SU-DHL-6 (cell line): Measurements from ENCODE around the gene RAB36.

Experiments used
- H2AFZ ChIP-seq: fragments of 200-600 bp; sonication (generic); 2 replicates; pipeline ENCODE4 v1.6.1; 2014; ENCODE audit warnings: low read depth, mild to moderate bottlenecking, moderate library complexity, mixed read lengths, antibody characterized with exemption, low read length; ENCODE audit not compliant: severe bottlenecking
- H3F3A ChIP-seq: fragments of 200-600 bp; shearing (Covaris generic); 2 replicates; pipeline ENCODE4 v1.6.0; 2016; ENCODE audit warnings: antibody characterized with exemption, mild to moderate bottlenecking; ENCODE audit not compliant: insufficient read depth
- H3K27ac ChIP-seq: fragments of 200-600 bp; sonication (generic); 2 replicates; pipeline ENCODE4 v1.5.1; 2016; ENCODE audit warnings: low read depth, mild to moderate bottlenecking, low read length, moderate library complexity, mixed read lengths
- H3K27me3 ChIP-seq: fragments of 200-600 bp; sonication (generic), shearing (Covaris generic); 2 replicates; pipeline ENCODE4 v1.6.0; 2014; ENCODE audit warnings: mild to moderate bottlenecking, low read length
- H3K36me3 ChIP-seq: fragments of 200-600 bp; sonication (generic); 2 replicates; pipeline ENCODE4 v1.6.1; 2014; ENCODE audit warnings: mild to moderate bottlenecking, low read length, mixed read lengths
- H3K4me2 ChIP-seq: fragments of 300-600, 200-600 bp; shearing (Covaris generic), sonication (generic); 2 replicates; pipeline ENCODE4 v1.6.0; 2014; ENCODE audit warnings: low read length, low read depth, mild to moderate bottlenecking; ENCODE audit not compliant: poor library complexity, severe bottlenecking
- H3K4me3 ChIP-seq: fragments of 200-600 bp; sonication (generic); 2 replicates; pipeline ENCODE4 v1.5.1; 2014; ENCODE audit warnings: antibody characterized with exemption, low read length, mild to moderate bottlenecking, mixed read lengths; ENCODE audit not compliant: insufficient read depth, poor library complexity, severe bottlenecking
- H3K79me2 ChIP-seq: fragments of 200-600 bp; sonication (generic); 2 replicates; pipeline ENCODE4 v1.6.1; 2014; ENCODE audit warnings: mild to moderate bottlenecking, low read length, moderate library complexity; ENCODE audit not compliant: insufficient read depth
- H3K9ac ChIP-seq: fragments of 200-600 bp; sonication (generic); 2 replicates; pipeline ENCODE4 v1.7.0; 2014; ENCODE audit warnings: mild to moderate bottlenecking, low read length
- H3K9me2 ChIP-seq: fragments of 200-600 bp; sonication (generic); replicated peaks from 2 replicates; pipeline ENCODE4 v1.6.1; 2014; ENCODE audit warnings: low read length; ENCODE audit not compliant: insufficient read depth
- H3K9me3 ChIP-seq: fragments of 200-600 bp; sonication (generic); 2 replicates; pipeline ENCODE4 v1.6.1; 2014; ENCODE audit warnings: low read length, mixed read lengths; ENCODE audit not compliant: insufficient read depth
- H4K20me1 ChIP-seq: fragments of 200-600 bp; sonication (generic); 2 replicates; pipeline ENCODE4 v1.6.1; 2014; ENCODE audit warnings: low read depth, mild to moderate bottlenecking, antibody characterized with exemption, low read length, moderate library complexity, mixed read lengths
- EZH2phosphoT487 ChIP-seq: fragments of 200-600 bp; sonication (generic), shearing (Covaris generic); conservative IDR thresholded peaks from 2 replicates; pipeline ENCODE4 v1.6.1; 2018; ENCODE audit warnings: mild to moderate bottlenecking, antibody characterized with exemption, low read length, moderate library complexity, mixed read lengths
- TF ChIP-seq, protein P1 (sequence below): fragments of 200-600 bp; sonication (generic); IDR thresholded peaks from one replicate; pipeline ENCODE4 v1.5.1; 2017; ENCODE audit warnings: antibody characterized with exemption, mild to moderate bottlenecking, low read length, moderate library complexity; ENCODE audit not compliant: insufficient read depth, poor library complexity, severe bottlenecking

The RAB36 gene

DNA sequence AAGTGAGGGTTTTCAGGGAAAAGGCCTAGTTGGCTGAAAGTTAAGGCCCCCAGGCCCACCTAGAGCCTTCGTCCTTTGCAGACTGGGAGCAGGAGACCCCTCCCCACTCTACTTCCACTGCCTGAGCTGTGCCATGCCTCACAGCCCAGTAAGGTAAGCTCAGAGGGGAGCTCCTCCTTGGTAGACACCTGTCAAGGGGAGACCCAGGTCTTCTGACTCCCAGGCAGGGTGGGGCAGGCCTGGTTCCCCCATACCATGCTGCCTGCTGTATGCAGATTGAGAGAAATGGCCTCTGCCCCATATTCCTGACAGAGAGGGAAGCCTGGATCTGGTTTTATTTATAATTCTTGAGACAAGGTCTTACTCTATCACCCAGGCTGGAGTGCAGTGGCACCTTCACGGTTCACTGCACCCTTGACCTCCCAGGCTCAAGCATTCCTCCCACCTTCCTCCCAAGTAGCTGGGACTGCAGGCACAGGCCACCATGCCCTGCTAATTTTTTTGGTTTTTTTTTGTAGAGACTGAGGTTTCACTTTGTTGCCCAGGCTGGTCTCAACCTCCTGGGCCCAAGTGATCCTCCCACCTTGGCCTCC lies 697 bp downstream of the RAB36 start:
- Histone ChIP-seq H3K9me2 (no peaks in the 10 kb centered on the region), H2AFZ (no peak overlapping the region), H3K4me2 (no peak overlapping the region), H3K9ac (no peak overlapping the region), H3F3A (no peaks in the 10 kb centered on the region), H3K27me3 (no peaks in the 10 kb centered on the region), H4K20me1 (no peaks in the 10 kb centered on the region), H3K4me3 (no peak overlapping the region), H3K79me2 (no peaks in the 10 kb centered on the region), H3K9me3 (no peaks in the 10 kb centered on the region), H3K36me3 (no peaks in the 10 kb centered on the region), H3K27ac (no peak overlapping the region)
- no peak for TF ChIP-seq EZH2phosphoT487
- TF ChIP-seq, protein P1, sequence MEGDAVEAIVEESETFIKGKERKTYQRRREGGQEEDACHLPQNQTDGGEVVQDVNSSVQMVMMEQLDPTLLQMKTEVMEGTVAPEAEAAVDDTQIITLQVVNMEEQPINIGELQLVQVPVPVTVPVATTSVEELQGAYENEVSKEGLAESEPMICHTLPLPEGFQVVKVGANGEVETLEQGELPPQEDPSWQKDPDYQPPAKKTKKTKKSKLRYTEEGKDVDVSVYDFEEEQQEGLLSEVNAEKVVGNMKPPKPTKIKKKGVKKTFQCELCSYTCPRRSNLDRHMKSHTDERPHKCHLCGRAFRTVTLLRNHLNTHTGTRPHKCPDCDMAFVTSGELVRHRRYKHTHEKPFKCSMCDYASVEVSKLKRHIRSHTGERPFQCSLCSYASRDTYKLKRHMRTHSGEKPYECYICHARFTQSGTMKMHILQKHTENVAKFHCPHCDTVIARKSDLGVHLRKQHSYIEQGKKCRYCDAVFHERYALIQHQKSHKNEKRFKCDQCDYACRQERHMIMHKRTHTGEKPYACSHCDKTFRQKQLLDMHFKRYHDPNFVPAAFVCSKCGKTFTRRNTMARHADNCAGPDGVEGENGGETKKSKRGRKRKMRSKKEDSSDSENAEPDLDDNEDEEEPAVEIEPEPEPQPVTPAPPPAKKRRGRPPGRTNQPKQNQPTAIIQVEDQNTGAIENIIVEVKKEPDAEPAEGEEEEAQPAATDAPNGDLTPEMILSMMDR, result no peak

DNA sequence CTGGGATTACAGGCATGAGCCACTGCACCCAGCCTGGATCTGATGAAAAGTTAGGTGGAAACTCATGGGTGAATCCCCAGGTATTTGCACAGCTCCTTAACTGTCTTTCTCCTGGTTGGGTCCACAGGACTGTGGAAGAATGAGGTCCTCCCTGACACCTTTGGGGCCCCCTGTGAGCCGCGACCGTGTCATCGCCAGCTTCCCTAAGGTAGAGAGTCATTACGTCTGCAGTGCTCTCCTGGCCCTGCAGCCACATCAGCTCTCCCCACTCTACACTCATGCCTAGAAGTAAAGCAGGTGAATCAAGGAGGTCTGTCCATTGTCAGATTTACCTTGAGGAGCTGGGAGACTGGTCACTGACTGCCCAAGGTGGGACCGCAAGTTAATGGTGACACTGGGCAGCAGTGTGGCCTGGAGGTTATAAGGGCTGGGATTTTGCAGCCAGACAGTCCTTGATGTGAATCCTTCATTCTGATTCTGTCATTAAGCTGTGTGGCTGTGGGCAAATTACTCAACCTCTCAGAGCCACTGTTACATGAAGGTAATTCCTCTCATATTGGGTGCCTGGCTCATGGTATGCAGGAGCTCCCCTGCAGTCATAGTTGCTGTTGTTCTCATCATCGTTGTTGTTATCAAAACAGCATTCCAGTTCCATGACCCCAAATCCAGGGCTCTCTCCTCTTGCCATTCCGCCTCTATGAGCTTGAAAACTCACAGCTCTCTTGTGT lies 1.4 kb downstream of the RAB36 start:
- H2AFZ ChIP-seq, result no peak overlapping the region
- H4K20me1 ChIP-seq, result no peaks in the 10 kb centered on the region
- H3K27me3 ChIP-seq, result no peaks in the 10 kb centered on the region
- H3K36me3 ChIP-seq, result no peaks in the 10 kb centered on the region
- H3K79me2 ChIP-seq, result no peaks in the 10 kb centered on the region
- no peak overlapping the region for H3K9ac ChIP-seq
- no peak overlapping the region for H3K4me2 ChIP-seq
- TF ChIP-seq, protein P1, result no peak
- TF ChIP-seq EZH2phosphoT487, result no peak
- H3K4me3 ChIP-seq, result no peak overlapping the region
- no peak overlapping the region for H3K27ac ChIP-seq
- no peaks in the 10 kb centered on the region for H3K9me3 ChIP-seq
- H3F3A ChIP-seq, result no peaks in the 10 kb centered on the region
- no peaks in the 10 kb centered on the region for H3K9me2 ChIP-seq

DNA sequence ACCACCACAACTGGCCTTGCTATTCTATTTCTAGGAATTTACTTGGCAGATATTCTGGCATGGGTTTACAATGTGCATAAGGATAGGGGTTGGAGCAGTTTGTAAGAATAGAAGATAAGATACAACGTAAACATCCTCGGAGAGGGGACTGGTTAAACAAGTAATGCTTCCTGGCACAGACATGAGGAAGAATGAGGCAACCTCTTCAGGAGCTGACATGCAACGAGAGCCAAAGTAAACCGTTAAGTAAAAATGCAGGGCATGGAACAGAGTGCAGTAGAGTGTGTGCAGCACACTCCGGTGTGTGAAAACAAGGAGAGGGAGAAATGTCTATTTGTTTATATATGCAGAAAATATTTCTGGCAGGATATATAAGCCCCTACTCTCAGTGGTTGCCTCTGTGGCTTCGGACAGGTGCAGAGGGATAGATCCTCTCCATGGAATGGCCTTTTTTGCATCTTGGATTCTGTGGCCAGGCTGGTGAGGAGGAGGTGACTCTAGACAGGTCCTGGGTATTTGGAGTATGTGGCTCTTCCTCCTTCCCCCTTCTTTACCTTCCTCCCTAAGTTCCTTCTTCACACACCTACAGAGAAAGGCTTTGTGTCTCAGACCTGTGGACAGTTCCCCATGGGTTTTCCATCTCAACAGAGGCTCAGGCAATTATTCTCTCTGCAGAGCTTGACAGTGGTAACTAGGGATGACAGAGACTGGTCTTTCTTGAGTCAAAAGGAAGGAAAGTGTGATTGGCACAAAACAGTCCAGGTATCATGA lies 2.5 kb downstream of the RAB36 start:
- Histone ChIP-seq H3K9me3 (no peaks in the 10 kb centered on the region), H2AFZ (no peak overlapping the region), H3K27me3 (no peaks in the 10 kb centered on the region), H3K36me3 (no peaks in the 10 kb centered on the region), H3K27ac (no peak overlapping the region), H4K20me1 (no peaks in the 10 kb centered on the region), H3K9ac (no peak overlapping the region), H3K4me3 (no peak overlapping the region), H3K4me2 (no peak overlapping the region), H3F3A (no peaks in the 10 kb centered on the region), H3K79me2 (no peaks in the 10 kb centered on the region), H3K9me2 (no peaks in the 10 kb centered on the region)
- TF ChIP-seq EZH2phosphoT487, result no peak
